Activated CD4-positive, alpha-beta memory T cell treated with anti-CD3 and anti-CD28 coated beads, Interleukin-2, amount 10 ng/mL, durations not matched to agents 7 days and 5 days (primary cell): ENCODE data around the gene OR52I1. TPM values are rescaled to one million over a fixed set of nuclear protein-coding genes. Genes with fewer than 3 reads are reported as not detected.

Source experiments
- CTCF ChIA-PET: fragments of 350-600 bp; sonication (Branson Sonifier 250); formaldehyde crosslinking; loops from one replicate; lab custom pipeline; 2021; ENCODE audit warnings: antibody characterized with exemption, inconsistent platforms; lab: Charles Lee
- POLR2A ChIA-PET: fragments of 350-600 bp; sonication (Branson Sonifier 250); formaldehyde crosslinking; loops from one replicate; lab custom pipeline; 2021; ENCODE audit warnings: antibody characterized with exemption; lab: Charles Lee
- DNase-seq: peaks from one replicate; pipeline ENCODE4 v3.0.0-alpha.2; 2020
- H3K27ac Mint-ChIP-seq: one replicate; pipeline ENCODE4 v1.8.0; 2021; ENCODE audit warnings: mild to moderate bottlenecking, mixed read lengths
- H3K27me3 Mint-ChIP-seq: one replicate; pipeline ENCODE4 v1.8.0; 2021; ENCODE audit warnings: mixed read lengths
- H3K36me3 Mint-ChIP-seq: one replicate; pipeline ENCODE4 v1.8.0; 2021; ENCODE audit warnings: low read depth, mixed read lengths
- H3K4me1 Mint-ChIP-seq: one replicate; pipeline ENCODE4 v1.8.0; 2021; ENCODE audit warnings: mixed read lengths
- H3K4me3 Mint-ChIP-seq: one replicate; pipeline ENCODE4 v1.8.0; 2021; ENCODE audit warnings: mild to moderate bottlenecking, mixed read lengths
- H3K9me3 Mint-ChIP-seq: one replicate; pipeline ENCODE4 v1.8.0; 2021; ENCODE audit warnings: mixed read lengths
- total RNA-seq, 2 experiments: library from RNA; stranded (reverse); gene quantifications; one replicate each; pipeline ENCODE4 v1.2.3, GENCODE V29; 2021

The OR52I1 gene
- total RNA-seq, 2 experiments from 2014 or later, result not detected

DNA sequence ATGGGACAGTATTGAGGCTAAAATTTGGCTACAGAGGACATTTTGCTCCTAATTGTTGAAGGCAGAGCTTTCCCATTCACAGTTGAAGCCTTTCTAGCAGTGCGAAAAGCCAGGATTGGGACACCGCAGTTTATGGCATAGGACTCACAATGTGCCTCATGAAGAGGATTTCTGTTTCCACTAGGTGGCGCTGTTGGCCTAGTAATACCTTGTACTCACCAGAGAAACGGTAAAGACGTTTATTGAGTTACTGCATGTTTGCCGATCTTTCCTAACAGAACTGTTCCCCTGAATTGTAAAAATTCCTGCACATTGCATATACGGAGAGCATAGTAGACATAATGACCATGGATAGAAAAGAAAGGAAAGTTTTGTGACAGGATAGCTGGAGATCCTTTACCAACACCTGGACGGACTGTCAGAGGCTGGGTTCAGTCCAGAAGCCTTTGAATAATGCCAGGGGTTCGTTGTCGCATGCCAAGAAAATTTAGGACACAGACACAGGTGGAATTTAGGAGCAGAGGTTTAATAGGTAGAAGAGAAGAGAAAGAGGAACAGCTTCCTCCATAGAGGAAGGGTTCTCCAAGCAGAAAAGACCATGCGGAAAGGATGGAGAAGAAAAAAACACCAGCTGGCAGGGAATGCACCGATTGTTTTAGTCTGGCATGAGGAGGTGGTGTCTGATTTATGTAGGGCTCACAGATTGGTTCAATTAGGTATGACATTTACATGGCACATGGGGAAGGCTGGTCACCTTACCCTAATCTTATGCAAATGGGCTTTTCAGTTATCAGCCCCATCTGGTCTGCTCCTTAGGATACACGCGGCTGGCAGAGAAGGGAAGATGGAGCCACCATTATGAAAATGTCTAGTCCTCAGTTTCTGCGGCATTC lies 32.6 kb downstream of the OR52I1 start:
- Mint-ChIP-seq H3K36me3 (no peaks in the 10 kb centered on the region), H3K9me3 (peaks cover 5% of the 10 kb centered on the region), H3K4me3 (no peak overlapping the region), H3K4me1 (no peaks in the 10 kb centered on the region), H3K27ac (no peak overlapping the region), H3K27me3 (peaks cover 31% of the 10 kb centered on the region)
- peak; percentile 69 for DNase-seq
- CTCF ChIA-PET, result interaction anchor here (1.1 to 2.6 kb wide), 4 partner anchors 10 to 439 kb away, joined by 3 to 18 read pairs (median 7); partner anchors contain the start of genes OR51D1 and TRIM68
- POLR2A ChIA-PET, result no interaction called here

- no peak for DNase-seq
- Mint-ChIP-seq H3K27me3 (peaks cover 10% of the 10 kb centered on the region), H3K4me3 (no peak overlapping the region), H3K9me3 (no peaks in the 10 kb centered on the region), H3K36me3 (no peaks in the 10 kb centered on the region), H3K4me1 (no peaks in the 10 kb centered on the region), H3K27ac (no peak overlapping the region)
- ChIA-PET POLR2A (no interaction called here), CTCF (interaction anchor here (0.6 to 2.5 kb wide), 16 partner anchors 9 to 655 kb away, joined by 3 to 21 read pairs (median 3); partner anchors contain the start of gene MMP26)
These were observed 42.3 kb downstream of the OR52I1 start for GRCh38 chr11:4636136-4636535.

- ChIA-PET POLR2A (no interaction called here), CTCF (interaction anchor here (0.9 to 2.5 kb wide), 19 partner anchors 8 to 654 kb away, joined by 3 to 21 read pairs (median 3); partner anchors contain the start of genes MMP26 and TRIM68)
- no peaks in the 10 kb centered on the region for H3K36me3 Mint-ChIP-seq
- H3K27me3 Mint-ChIP-seq, result peaks cover 13% of the 10 kb centered on the region
- H3K27ac Mint-ChIP-seq, result no peak within 1 kb of the TSS
- no peaks in the 10 kb centered on the region for H3K4me1 Mint-ChIP-seq
- no peak within 1 kb of the TSS for H3K4me3 Mint-ChIP-seq
- no peaks in the 10 kb centered on the region for H3K9me3 Mint-ChIP-seq
- DNase-seq, result peak; percentile 70
These were observed 43.3 kb downstream of the OR52I1 start, which contains the start of gene OR51D1 for GRCh38 chr11:4636962-4637661. Gene OR51D1, plus strand, starts transcription at chr11:4637477. Its CDS starts 2,314 bp downstream, at chr11:4639791.

DNA sequence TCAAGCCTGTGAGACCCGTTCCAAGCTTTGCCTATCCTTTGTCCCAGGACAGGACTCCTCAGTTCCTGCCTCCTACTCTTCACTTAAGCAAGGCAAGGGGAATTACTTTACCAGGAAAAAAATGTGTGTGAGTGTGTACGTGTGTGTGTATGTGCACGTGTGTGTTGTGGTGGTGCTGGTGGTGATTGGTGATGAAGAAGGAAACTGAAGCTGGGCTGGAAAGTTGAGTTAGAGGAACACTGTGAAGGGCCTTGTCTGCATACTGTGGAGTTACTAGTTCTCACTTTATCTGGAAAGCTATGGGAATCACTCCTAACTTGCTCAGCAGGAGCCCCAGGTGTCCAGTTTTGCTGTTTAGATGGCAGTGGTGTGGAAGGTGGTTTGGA lies 43.8 kb downstream of the OR52I1 start:
- Mint-ChIP-seq H3K27ac (no peak overlapping the region), H3K36me3 (no peaks in the 10 kb centered on the region), H3K4me1 (no peaks in the 10 kb centered on the region), H3K27me3 (peaks cover 9% of the 10 kb centered on the region), H3K9me3 (no peaks in the 10 kb centered on the region), H3K4me3 (no peak overlapping the region)
- POLR2A ChIA-PET, result no interaction called here
- no peak for DNase-seq
- CTCF ChIA-PET, result interaction anchor here (0.9 to 2.5 kb wide), 12 partner anchors 10 to 450 kb away, joined by 3 to 21 read pairs (median 4); no protein-coding TSS in a partner anchor

DNA sequence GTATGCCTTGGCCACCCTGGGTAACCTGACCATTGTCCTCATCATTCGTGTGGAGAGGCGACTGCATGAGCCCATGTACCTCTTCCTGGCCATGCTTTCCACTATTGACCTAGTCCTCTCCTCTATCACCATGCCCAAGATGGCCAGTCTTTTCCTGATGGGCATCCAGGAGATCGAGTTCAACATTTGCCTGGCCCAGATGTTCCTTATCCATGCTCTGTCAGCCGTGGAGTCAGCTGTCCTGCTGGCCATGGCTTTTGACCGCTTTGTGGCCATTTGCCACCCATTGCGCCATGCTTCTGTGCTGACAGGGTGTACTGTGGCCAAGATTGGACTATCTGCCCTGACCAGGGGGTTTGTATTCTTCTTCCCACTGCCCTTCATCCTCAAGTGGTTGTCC lies 46.1 kb downstream of the OR52I1 start:
- no peak overlapping the region for H3K4me3 Mint-ChIP-seq
- DNase-seq, result no peak
- H3K27me3 Mint-ChIP-seq, result peaks cover 9% of the 10 kb centered on the region
- no peak overlapping the region for H3K27ac Mint-ChIP-seq
- ChIA-PET POLR2A (no interaction called here), CTCF (interaction anchor here (1.3 kb wide), 1 partner anchor 18 kb away, joined by 3 read pairs; no protein-coding TSS in a partner anchor)
- H3K9me3 Mint-ChIP-seq, result no peaks in the 10 kb centered on the region
- H3K36me3 Mint-ChIP-seq, result no peaks in the 10 kb centered on the region
- no peaks in the 10 kb centered on the region for H3K4me1 Mint-ChIP-seq

DNA sequence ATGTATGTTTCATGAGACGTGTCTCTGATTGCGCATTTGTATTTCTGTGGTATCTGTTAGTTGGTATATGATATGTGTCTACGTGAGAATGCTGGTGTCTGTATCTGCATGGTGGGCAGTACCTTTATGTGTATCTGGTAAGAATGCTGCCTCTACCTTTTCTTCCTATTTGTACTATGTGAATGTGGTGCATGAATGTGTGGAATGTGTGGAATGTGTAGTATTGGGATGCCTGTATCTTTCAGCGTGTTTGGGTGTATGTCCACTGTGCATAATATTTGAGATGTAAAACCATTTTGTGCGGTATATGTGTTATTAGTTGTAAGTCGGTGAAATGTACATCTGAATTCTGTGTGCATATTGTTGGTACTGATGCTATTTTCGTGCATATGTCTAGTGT lies 47.7 kb downstream of the OR52I1 start:
- Mint-ChIP-seq H3K27ac (no peak overlapping the region), H3K9me3 (no peaks in the 10 kb centered on the region), H3K4me3 (no peak overlapping the region), H3K4me1 (no peaks in the 10 kb centered on the region), H3K36me3 (no peaks in the 10 kb centered on the region), H3K27me3 (peaks cover 10% of the 10 kb centered on the region)
- CTCF ChIA-PET, result no interaction called here
- POLR2A ChIA-PET, result no interaction called here
- no peak for DNase-seq

DNA sequence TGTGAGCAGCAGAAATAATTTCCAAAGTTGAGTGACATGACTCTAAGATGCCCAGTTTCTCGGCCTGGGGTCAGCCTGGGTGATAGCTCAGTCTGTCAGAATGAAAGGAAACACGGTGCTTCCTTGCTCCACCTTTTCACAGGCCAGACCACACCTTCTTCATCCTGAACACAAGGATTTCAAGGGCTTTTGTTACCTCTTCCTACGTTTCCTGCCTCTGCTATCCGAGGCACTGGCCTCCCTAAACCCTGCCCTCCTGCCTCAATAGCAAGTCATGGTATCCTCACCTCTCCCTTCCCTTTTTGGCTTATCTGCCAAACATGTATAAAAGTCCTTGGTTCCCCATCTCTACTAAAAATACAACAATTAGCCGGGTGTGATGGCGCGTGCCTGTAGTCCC lies 48.2 kb downstream of the OR52I1 start:
- Mint-ChIP-seq H3K36me3 (no peaks in the 10 kb centered on the region), H3K4me1 (no peaks in the 10 kb centered on the region), H3K4me3 (no peak overlapping the region), H3K9me3 (no peaks in the 10 kb centered on the region), H3K27ac (no peak overlapping the region), H3K27me3 (peaks cover 10% of the 10 kb centered on the region)
- POLR2A ChIA-PET, result no interaction called here
- CTCF ChIA-PET, result no interaction called here
- DNase-seq, result no peak

GRCh38 chr11:4643076-4643475 lies 49.2 kb downstream of the OR52I1 start:
- Mint-ChIP-seq H3K27ac (no peak overlapping the region), H3K36me3 (no peaks in the 10 kb centered on the region), H3K4me1 (no peaks in the 10 kb centered on the region), H3K9me3 (no peaks in the 10 kb centered on the region), H3K27me3 (peaks cover 10% of the 10 kb centered on the region), H3K4me3 (no peak overlapping the region)
- DNase-seq, result no peak
- POLR2A ChIA-PET, result no interaction called here
- CTCF ChIA-PET, result no interaction called here

GRCh38 chr11:4643682-4644081 lies 49.8 kb downstream of the OR52I1 start, which contains the start of gene OR51E1:
Gene OR51E1, plus strand, starts transcription at chr11:4643982. Its CDS starts 8,545 bp downstream, at chr11:4652527.
- no peak within 1 kb of the TSS for H3K27ac Mint-ChIP-seq
- no peaks in the 10 kb centered on the region for H3K4me1 Mint-ChIP-seq
- H3K36me3 Mint-ChIP-seq, result no peaks in the 10 kb centered on the region
- ChIA-PET CTCF (no interaction called here), POLR2A (no interaction called here)
- no peak within 1 kb of the TSS for H3K4me3 Mint-ChIP-seq
- H3K27me3 Mint-ChIP-seq, result peaks cover 13% of the 10 kb centered on the region
- H3K9me3 Mint-ChIP-seq, result no peaks in the 10 kb centered on the region
- no peak for DNase-seq

DNA sequence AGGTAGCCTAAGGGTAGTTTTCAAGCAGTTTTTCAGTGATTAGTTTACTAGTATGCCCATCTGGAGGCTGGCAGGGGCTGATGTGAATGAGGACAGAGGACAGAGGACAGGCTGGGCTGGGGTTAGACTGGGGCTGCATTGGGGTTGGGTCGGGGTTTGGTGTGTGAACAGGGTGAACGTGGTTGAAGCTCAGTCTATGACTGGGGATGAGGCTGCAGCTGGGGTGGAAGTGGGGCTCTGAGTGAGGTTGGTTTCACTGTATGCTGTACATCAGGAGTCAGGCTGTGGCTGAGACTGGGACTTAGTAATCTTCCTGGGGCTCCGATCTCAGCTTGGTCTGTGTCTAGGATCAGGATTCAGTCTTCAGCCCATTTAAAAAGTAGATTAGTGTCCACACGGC lies 50.4 kb downstream of the OR52I1 start:
- Mint-ChIP-seq H3K27me3 (peaks cover 13% of the 10 kb centered on the region), H3K9me3 (no peaks in the 10 kb centered on the region), H3K4me1 (no peaks in the 10 kb centered on the region), H3K36me3 (no peaks in the 10 kb centered on the region), H3K27ac (no peak overlapping the region), H3K4me3 (no peak overlapping the region)
- ChIA-PET POLR2A (no interaction called here), CTCF (interaction anchor here (1.2 kb wide), 1 partner anchor 8 kb away, joined by 4 read pairs; no protein-coding TSS in a partner anchor)
- no peak for DNase-seq
